ENCODE data around the gene INF2.

- no peak for TF ChIP-seq BHLHE40 (IDR thresholded peaks at IDR 0.05; ENCODE audit: borderline replicate concordance)
- TF ChIP-seq SP1 (IDR thresholded peaks at IDR 0.05): no peak
- TF ChIP-seq FOXA1 (IDR thresholded peaks at IDR 0.05): no peak
- TF ChIP-seq SUZ12 (IDR thresholded peaks at IDR 0.05): no peak
- no peak for TF ChIP-seq ARNT (IDR thresholded peaks at IDR 0.05)
- no peak for TF ChIP-seq L3MBTL2 (conservative IDR thresholded peaks at IDR 0.05)
- TF ChIP-seq ELF4 (IDR thresholded peaks at IDR 0.05): no peak
- no peak for TF ChIP-seq CTBP1 (IDR thresholded peaks at IDR 0.05; ENCODE audit: borderline replicate concordance)
- no peak for TF ChIP-seq ZNF384 (IDR thresholded peaks at IDR 0.05)
These were observed 44.6 kb upstream of the INF2 start for GRCh38 chr14:104644656-104645378.

Measured in HEK293T (cell line).